ENCODE measurements around the gene ENTHD1.

DNA sequence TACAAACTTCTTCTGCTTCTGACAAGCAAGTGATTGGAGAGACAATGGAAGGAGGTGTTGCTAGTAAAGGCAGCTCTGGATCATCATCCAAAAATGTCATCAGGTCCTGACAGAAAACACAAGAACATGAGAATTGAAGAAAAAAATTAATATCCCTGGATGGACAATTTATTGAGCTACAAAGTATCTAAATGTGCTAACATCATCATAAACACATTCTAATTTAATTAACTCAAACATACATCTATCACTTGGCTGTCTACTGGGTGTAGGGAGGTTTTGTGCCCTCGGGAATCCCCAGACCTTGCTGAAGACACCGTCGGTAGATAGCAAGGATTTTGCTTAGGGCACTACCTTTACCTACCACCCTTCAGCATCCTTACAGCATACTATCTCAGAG is 72.6 kb downstream of the ENTHD1 start:
- TF ChIP-seq, protein P1, sequence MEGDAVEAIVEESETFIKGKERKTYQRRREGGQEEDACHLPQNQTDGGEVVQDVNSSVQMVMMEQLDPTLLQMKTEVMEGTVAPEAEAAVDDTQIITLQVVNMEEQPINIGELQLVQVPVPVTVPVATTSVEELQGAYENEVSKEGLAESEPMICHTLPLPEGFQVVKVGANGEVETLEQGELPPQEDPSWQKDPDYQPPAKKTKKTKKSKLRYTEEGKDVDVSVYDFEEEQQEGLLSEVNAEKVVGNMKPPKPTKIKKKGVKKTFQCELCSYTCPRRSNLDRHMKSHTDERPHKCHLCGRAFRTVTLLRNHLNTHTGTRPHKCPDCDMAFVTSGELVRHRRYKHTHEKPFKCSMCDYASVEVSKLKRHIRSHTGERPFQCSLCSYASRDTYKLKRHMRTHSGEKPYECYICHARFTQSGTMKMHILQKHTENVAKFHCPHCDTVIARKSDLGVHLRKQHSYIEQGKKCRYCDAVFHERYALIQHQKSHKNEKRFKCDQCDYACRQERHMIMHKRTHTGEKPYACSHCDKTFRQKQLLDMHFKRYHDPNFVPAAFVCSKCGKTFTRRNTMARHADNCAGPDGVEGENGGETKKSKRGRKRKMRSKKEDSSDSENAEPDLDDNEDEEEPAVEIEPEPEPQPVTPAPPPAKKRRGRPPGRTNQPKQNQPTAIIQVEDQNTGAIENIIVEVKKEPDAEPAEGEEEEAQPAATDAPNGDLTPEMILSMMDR (conservative IDR thresholded peaks at IDR 0.05; ENCODE audit: low read length): no peak
- no peak for TF ChIP-seq EZH2phosphoT487 (IDR thresholded peaks at IDR 0.05; ENCODE audit: borderline replicate concordance, low read depth, low read length)
